Uterus (tissue), 4 donors: ENCODE measurements around the gene SESTD1. TPM values are rescaled to one million over a fixed set of nuclear protein-coding genes. Genes with fewer than 3 reads are reported as not detected.

Experiments used
- DNase-seq, 2 donors: peaks; one replicate each; pipeline ENCODE4 v3.0.0-alpha.2; 2019 to 2020
- H3K27ac ChIP-seq, 2 donors: fragments of 200-600 bp; sonication (generic); 1 replicate in 1 of 2; 2 replicates in 1 of 2; pipeline ENCODE4 v1.5.1; 2016 to 2018
- H3K27me3 ChIP-seq, 2 donors: fragments of 200-600 bp; sonication (generic); one replicate each; pipeline ENCODE4 v1.5.1; 2018 to 2019; ENCODE audit warnings: control low read depth in 1 of 2
- H3K36me3 ChIP-seq, 2 donors: fragments of 200-600 bp; sonication (generic); one replicate each; pipeline ENCODE4 v1.5.1; 2019; ENCODE audit warnings: control low read depth in 1 of 2
- H3K4me1 ChIP-seq, 2 donors: fragments of 200-600 bp; sonication (generic); one replicate each; pipeline ENCODE4 v1.5.1; 2018 to 2019; ENCODE audit warnings: control low read depth in 1 of 2
- H3K4me3 ChIP-seq, 2 donors: fragments of 200-600 bp; sonication (generic); 1 replicate in 1 of 2; 2 replicates in 1 of 2; pipeline ENCODE4 v1.5.1; 2018 to 2019; ENCODE audit warnings: mild to moderate bottlenecking in 1 of 2
- H3K9me3 ChIP-seq, 2 donors: fragments of 200-600 bp; sonication (generic); one replicate each; pipeline ENCODE4 v1.5.1; 2019; ENCODE audit warnings: control low read depth in 1 of 2
- POLR2A ChIP-seq, 2 donors: fragments of 450-650 bp; IDR thresholded peaks; one replicate each; pipeline ENCODE4 v1.6.1; 2016; ENCODE audit warnings: antibody characterized with exemption in 2 of 2, mild to moderate bottlenecking in 1 of 2, moderate library complexity in 1 of 2
- intact Hi-C: fragments of 100-400 bp; cut with DNase I; formaldehyde crosslinking; loops from one replicate; pipeline ENCODE4 v1.15.1; 2023; ENCODE audit warnings: low total_unique reads
- total RNA-seq, 4 donors: library from RNA; depleted of rRNA in 3 of 4; stranded (reverse); fragments of >200 nt in 3 of 4; gene quantifications; one replicate each; pipeline versions ENCODE4 v1.1.0 to v1.2.4, GENCODE V29; 2014 to 2023
- TF ChIP-seq, protein P1 (sequence below), 4 experiments: fragments of 200-600 bp in 2 of 4; fragments of 450-650 bp in 2 of 4; sonication (generic) in 2 of 4; IDR thresholded peaks; one replicate each; pipeline ENCODE4 v1.5.1; 2016 to 2019; ENCODE audit warnings: antibody characterized with exemption in 4 of 4, mild to moderate bottlenecking in 2 of 4, moderate library complexity in 1 of 4
- donor health status: DM: yes; HTN: yes; CAD: no.

SESTD1 gene
- total RNA-seq, 4 donors from 2014 or later = 5.6 to 64.7 (median 32.8) TPM

DNA sequence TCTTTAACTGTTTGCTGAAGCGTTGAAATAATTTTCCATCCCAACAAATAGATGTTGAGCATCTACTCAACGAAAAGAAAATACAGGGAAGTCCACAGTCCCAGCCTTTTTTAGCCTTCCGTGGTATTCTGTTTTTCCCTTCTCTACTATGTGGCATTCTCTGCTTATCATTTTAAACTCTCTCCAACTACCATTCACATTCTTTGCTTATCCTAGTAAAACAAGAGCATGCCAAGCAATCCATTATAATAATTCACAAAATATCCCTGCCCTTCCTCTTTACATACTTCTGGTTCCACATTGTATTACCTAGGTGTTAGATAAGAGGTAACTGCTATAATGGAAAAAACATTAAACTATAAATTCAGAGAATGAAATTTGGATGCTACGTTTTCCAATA lies 1.6 kb upstream of the SESTD1 start:
- H3K9me3 ChIP-seq = no peaks in the 10 kb centered on the region
- TF ChIP-seq POLR2A (IDR thresholded peaks at IDR 0.05) = no peak
- TF ChIP-seq, protein P1, sequence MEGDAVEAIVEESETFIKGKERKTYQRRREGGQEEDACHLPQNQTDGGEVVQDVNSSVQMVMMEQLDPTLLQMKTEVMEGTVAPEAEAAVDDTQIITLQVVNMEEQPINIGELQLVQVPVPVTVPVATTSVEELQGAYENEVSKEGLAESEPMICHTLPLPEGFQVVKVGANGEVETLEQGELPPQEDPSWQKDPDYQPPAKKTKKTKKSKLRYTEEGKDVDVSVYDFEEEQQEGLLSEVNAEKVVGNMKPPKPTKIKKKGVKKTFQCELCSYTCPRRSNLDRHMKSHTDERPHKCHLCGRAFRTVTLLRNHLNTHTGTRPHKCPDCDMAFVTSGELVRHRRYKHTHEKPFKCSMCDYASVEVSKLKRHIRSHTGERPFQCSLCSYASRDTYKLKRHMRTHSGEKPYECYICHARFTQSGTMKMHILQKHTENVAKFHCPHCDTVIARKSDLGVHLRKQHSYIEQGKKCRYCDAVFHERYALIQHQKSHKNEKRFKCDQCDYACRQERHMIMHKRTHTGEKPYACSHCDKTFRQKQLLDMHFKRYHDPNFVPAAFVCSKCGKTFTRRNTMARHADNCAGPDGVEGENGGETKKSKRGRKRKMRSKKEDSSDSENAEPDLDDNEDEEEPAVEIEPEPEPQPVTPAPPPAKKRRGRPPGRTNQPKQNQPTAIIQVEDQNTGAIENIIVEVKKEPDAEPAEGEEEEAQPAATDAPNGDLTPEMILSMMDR (IDR thresholded peaks at IDR 0.05) = no peak
- no peak overlapping the region for H3K27ac ChIP-seq
- no peaks in the 10 kb centered on the region for H3K36me3 ChIP-seq
- DNase-seq = no peak
- H3K4me1 ChIP-seq = no peaks in the 10 kb centered on the region
- no peaks in the 10 kb centered on the region for H3K27me3 ChIP-seq
- intact Hi-C loops = no loop called here
- no peak overlapping the region for H3K4me3 ChIP-seq

DNA sequence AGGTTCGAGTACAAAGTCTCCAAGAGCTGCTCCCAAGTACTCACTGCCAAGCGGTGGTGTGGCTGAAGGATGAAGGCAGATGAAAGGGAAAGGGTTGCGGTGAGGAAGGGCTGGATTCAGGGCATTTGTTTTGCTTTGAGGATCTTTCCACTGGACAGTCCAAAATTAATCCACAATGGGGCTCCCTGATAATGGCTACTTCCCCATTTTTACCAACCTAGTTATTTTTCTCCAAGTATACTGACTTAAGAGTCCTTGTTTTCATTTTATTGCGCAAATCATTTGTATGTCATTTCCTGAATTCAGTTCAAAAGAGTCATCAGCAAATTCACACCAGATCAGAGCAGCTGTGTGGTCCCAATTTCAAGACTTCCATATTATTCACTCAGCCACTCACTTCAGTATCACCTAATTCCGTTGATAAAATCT lies 464 bp upstream of the SESTD1 start:
- intact Hi-C loops = no loop called here
- H3K9me3 ChIP-seq = no peaks in the 10 kb centered on the region
- peak overlapping the region; percentile 69 to 75 for H3K27ac ChIP-seq
- peak overlapping the region; percentile 56 to 60 for H3K4me3 ChIP-seq
- no peaks in the 10 kb centered on the region for H3K27me3 ChIP-seq
- no peak for DNase-seq
- TF ChIP-seq, protein P1 (IDR thresholded peaks at IDR 0.05) = no peak
- H3K4me1 ChIP-seq = no peaks in the 10 kb centered on the region
- H3K36me3 ChIP-seq = no peaks in the 10 kb centered on the region

DNA sequence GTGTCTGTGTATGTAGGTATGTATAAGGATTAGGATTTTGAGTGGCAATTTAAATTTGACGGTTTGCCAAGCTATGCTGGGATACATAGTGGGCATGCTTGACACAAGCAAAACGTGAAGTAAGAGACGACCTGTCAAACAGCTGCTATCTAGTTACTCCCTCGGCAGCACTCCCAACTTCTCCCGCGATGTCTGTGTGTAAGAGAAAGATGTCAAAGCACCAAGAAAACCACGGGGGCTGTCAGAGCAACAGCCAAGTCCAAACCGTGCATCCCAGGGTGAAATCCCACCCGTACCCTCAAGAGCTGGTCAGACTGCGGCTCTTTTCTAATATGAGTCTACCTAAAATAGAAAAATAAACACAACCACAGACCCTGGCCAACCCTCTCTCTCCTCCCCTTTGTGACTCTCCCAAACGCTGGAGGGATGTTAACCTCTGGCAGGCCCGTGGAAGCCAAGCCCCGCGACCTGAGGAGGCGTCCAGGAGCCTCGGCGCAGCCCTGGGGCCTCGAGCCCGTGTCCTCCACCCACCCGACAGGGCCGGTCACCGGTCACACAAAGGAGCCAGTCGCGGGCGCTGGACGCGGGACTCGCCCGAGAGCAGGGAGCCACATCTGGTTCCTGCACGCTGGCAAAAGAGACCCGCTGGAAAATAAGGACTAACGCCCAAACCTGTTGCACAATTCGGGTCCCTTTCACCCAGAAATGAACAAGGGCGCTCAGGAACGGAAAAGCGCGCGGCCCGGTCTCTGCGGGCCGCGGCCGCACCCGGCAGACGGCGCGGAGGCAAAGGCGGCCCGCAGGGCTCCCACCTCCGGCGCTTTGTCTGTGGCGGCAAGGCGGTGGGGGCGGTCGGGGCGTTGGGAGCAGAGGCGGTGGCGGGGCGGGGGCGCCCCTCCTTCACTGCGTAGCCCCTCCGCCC lies 925 bp downstream of the SESTD1 start:
- no peaks in the 10 kb centered on the region for H3K4me1 ChIP-seq
- intact Hi-C loops = no loop called here

DNA sequence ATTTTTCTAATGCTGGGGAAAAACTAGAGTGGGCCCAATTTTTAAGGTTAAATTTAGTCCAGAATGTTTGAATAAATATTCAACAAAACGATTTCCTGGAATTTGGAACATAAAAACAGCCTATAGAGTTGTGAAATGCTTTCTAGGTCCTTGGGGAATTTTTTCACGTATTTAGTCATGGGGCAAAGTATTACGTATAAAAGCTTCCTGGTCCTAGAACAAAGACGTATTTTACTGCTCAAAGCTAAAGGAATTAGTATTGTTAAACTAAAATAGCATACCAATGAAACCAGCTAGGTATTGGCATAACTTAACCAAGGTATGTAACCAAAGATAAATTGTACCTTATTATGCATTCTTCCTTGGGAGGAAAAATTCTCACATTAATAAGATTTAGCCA lies 1.6 kb downstream of the SESTD1 start:
- Histone ChIP-seq H3K27me3 (no peaks in the 10 kb centered on the region), H3K4me1 (no peaks in the 10 kb centered on the region), H3K4me3 (peak overlapping the region; percentile 56 to 60), H3K9me3 (no peaks in the 10 kb centered on the region), H3K27ac (peak overlapping the region in 1 of 2 donors; percentile 75), H3K36me3 (no peaks in the 10 kb centered on the region)
- intact Hi-C loops = no loop called here
- DNase-seq = no peak
- no peak for TF ChIP-seq POLR2A (IDR thresholded peaks at IDR 0.05)
- TF ChIP-seq, protein P1 (IDR thresholded peaks at IDR 0.05) = no peak

More for the DNA sequence above, 925 bp downstream of the SESTD1 start:
- TF ChIP-seq, protein P1 (IDR thresholded peaks at IDR 0.05) = no peak
- no peak for TF ChIP-seq POLR2A (IDR thresholded peaks at IDR 0.05)
- Histone ChIP-seq H3K27me3 (no peaks in the 10 kb centered on the region), H3K27ac (peak overlapping the region; percentile 69 to 75), H3K36me3 (no peaks in the 10 kb centered on the region), H3K4me3 (peak overlapping the region; percentile 56 to 60), H3K9me3 (no peaks in the 10 kb centered on the region)
- DNase-seq = peak; percentile 33 to 37

DNA sequence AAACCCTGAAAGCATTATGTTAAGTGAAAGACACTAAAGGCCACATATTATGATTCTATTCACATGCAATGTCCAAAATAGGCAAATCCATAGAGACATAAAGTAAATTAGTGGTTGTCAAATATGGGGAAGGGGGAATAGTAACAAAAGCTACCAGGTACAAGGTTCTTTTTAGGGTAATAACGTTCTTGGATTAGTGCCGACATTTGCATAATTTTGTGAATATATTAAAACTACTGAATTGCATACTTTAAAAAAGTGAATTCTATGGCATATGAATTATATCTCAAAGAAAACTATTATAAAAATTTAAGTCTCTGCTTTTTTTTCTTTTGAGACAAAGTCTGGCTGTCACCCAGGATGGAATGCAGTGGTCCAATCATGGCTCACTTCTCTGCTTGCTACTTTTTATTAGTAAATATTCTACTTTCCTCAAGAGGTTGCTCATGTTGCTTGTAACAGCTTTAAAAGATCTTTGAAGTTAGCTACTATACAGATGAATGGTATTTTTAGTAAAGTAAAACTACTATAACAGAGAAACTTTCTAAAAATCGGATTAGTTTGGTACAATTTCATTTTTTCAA lies 2.5 kb downstream of the SESTD1 start:
- Histone ChIP-seq H3K4me1 (no peaks in the 10 kb centered on the region), H3K4me3 (no peak overlapping the region), H3K27me3 (no peaks in the 10 kb centered on the region), H3K36me3 (no peaks in the 10 kb centered on the region), H3K9me3 (no peaks in the 10 kb centered on the region), H3K27ac (no peak overlapping the region)
- TF ChIP-seq POLR2A (IDR thresholded peaks at IDR 0.05) = no peak
- TF ChIP-seq, protein P1 (IDR thresholded peaks at IDR 0.05) = no peak
- no peak for DNase-seq
- intact Hi-C loops = no loop called here
